Measurements from ENCODE around the gene CNGB1. TPM values are rescaled to one million over a fixed set of nuclear protein-coding genes. Genes with fewer than 3 reads are reported as not detected.

Gene CNGB1
- polyA plus RNA-seq, 1 of the 3 experiments (the other 2 are of a cell fraction), result 0.05 TPM

DNA sequence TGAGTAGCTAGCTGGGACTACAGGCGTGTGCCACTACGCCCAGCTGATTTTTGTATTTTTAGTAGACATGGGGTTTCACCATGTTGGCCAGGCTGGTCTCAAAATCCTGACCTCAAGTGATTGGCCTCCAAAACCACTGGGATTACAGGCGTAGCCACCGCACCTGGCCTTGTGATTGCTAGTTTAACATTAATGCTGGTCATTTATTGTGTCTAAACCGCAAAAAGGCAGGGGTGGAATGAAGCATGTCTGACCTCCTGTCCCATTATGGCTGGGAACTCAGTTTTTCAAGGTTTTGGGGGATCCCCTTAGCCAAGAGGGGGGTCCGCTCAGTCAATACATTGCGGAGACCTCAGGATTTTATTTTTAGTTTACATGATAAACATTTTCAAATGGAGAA is 10.7 kb upstream of the CNGB1 start:
- TF ChIP-seq POLR2AphosphoS5 (IDR thresholded peaks at IDR 0.05; ENCODE audit: low read depth, low read length) (no peak), FOSL2 (IDR thresholded peaks at IDR 0.05; ENCODE audit: borderline replicate concordance, low read depth) (no peak), NFIC (IDR thresholded peaks at IDR 0.05; ENCODE audit: borderline replicate concordance) (no peak), SIN3A (IDR thresholded peaks at IDR 0.05; ENCODE audit: borderline replicate concordance, low read depth, low read length) (no peak), NRF1 (IDR thresholded peaks at IDR 0.05; ENCODE audit: low read depth, low read length) (no peak), EP300 (IDR thresholded peaks at IDR 0.05; ENCODE audit: borderline replicate concordance in 1 of 2, low read depth in 1 of 2, low read length in 1 of 2) (no peak), TEAD4 (IDR thresholded peaks at IDR 0.05; ENCODE audit: borderline replicate concordance, insufficient read depth) (no peak), EZH2phosphoT487 (IDR thresholded peaks at IDR 0.05; ENCODE audit: borderline replicate concordance, low read depth) (no peak), USF2 (IDR thresholded peaks at IDR 0.05; ENCODE audit: borderline replicate concordance, low read depth, low read length) (no peak), FOXJ3 (CRISPR knock-in tag; IDR thresholded peaks at IDR 0.05) (no peak), YY1 (IDR thresholded peaks at IDR 0.05; ENCODE audit: low read depth) (no peak), GABPA (IDR thresholded peaks at IDR 0.05; ENCODE audit: low read depth) (no peak), REST (IDR thresholded peaks at IDR 0.05; ENCODE audit: low read depth, low read length) (no peak), RCOR1 (IDR thresholded peaks at IDR 0.05; ENCODE audit: low read length) (no peak)
- TF ChIP-seq, protein P1, sequence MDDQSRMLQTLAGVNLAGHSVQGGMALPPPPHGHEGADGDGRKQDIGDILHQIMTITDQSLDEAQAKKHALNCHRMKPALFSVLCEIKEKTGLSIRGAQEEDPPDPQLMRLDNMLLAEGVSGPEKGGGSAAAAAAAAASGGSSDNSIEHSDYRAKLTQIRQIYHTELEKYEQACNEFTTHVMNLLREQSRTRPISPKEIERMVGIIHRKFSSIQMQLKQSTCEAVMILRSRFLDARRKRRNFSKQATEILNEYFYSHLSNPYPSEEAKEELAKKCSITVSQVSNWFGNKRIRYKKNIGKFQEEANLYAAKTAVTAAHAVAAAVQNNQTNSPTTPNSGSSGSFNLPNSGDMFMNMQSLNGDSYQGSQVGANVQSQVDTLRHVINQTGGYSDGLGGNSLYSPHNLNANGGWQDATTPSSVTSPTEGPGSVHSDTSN (IDR thresholded peaks at IDR 0.05), result no peak
- TF ChIP-seq, protein P2, sequence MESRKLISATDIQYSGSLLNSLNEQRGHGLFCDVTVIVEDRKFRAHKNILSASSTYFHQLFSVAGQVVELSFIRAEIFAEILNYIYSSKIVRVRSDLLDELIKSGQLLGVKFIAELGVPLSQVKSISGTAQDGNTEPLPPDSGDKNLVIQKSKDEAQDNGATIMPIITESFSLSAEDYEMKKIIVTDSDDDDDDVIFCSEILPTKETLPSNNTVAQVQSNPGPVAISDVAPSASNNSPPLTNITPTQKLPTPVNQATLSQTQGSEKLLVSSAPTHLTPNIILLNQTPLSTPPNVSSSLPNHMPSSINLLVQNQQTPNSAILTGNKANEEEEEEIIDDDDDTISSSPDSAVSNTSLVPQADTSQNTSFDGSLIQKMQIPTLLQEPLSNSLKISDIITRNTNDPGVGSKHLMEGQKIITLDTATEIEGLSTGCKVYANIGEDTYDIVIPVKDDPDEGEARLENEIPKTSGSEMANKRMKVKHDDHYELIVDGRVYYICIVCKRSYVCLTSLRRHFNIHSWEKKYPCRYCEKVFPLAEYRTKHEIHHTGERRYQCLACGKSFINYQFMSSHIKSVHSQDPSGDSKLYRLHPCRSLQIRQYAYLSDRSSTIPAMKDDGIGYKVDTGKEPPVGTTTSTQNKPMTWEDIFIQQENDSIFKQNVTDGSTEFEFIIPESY (IDR thresholded peaks at IDR 0.05; ENCODE audit: borderline replicate concordance, low read depth), result no peak
- TF ChIP-seq, protein P3, sequence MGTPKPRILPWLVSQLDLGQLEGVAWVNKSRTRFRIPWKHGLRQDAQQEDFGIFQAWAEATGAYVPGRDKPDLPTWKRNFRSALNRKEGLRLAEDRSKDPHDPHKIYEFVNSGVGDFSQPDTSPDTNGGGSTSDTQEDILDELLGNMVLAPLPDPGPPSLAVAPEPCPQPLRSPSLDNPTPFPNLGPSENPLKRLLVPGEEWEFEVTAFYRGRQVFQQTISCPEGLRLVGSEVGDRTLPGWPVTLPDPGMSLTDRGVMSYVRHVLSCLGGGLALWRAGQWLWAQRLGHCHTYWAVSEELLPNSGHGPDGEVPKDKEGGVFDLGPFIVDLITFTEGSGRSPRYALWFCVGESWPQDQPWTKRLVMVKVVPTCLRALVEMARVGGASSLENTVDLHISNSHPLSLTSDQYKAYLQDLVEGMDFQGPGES (IDR thresholded peaks at IDR 0.05; ENCODE audit: low read depth, low read length), result no peak
- TF ChIP-seq, protein P4, sequence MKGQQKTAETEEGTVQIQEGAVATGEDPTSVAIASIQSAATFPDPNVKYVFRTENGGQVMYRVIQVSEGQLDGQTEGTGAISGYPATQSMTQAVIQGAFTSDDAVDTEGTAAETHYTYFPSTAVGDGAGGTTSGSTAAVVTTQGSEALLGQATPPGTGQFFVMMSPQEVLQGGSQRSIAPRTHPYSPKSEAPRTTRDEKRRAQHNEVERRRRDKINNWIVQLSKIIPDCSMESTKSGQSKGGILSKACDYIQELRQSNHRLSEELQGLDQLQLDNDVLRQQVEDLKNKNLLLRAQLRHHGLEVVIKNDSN (IDR thresholded peaks at IDR 0.05; ENCODE audit: borderline replicate concordance, low read depth), result no peak
- ChIA-PET CTCF (interaction anchor here (1.0 kb wide), 1 partner anchor 40 kb away, joined by 3 read pairs; no protein-coding TSS in a partner anchor), POLR2A (no interaction called here)
- Histone ChIP-seq H3K4me1 (ENCODE audit: control insufficient read depth in 1 of 2, insufficient read depth in 2 of 2, low read depth in 1 of 2, low read length in 1 of 2) (peaks cover 0 to 10% of the 10 kb centered on the region in 2 experiments; a peak in 1 of 4 replicates), H3K9ac (no peak overlapping the region), H3K4me3 (ENCODE audit: low read depth in 2 of 2, low read length in 1 of 2) (no peak overlapping the region), H3K36me3 (replicated peaks in 1 of 2; ENCODE audit: control insufficient read depth in 1 of 2, insufficient read depth in 2 of 2, low read length in 1 of 2) (no peaks in the 10 kb centered on the region), H3K4me2 (no peak overlapping the region), H3K27ac (ENCODE audit: low read depth in 2 of 2, low read length in 1 of 2) (no peak overlapping the region), H3K9me2 (no peaks in the 10 kb centered on the region), H4K20me1 (ENCODE audit: insufficient read depth) (no peaks in the 10 kb centered on the region), H2AFZ (ENCODE audit: low read depth) (no peak overlapping the region), H3K79me2 (ENCODE audit: insufficient read depth) (no peaks in the 10 kb centered on the region), H3K27me3 (ENCODE audit: insufficient read depth) (no peaks in the 10 kb centered on the region; the same call in 1 of the 2 replicates), H3K9me3 (no peaks in the 10 kb centered on the region), H3F3A (replicated peaks; ENCODE audit: insufficient read depth) (no peaks in the 10 kb centered on the region)
- no peak for DNase-seq
- WGBS (ENCODE audit: low lambda C conversion rate), result 82% methylated on average over 5 of the region's 7 CpGs

Measured in SK-N-SH (cell line).